Measurements from ENCODE around the gene ENHO.

Gene ENHO

GRCh38 chr9:34507556-34507955 is 15.2 kb downstream of the ENHO start:
- Histone ChIP-seq H2AK5ac (ENCODE audit: low read depth, low read length) (no peak overlapping the region), H3K9ac (ENCODE audit: low read depth, low read length, poor library complexity) (no peak overlapping the region), H3K27me3 (ENCODE audit: control insufficient read depth in 3 of 3, insufficient read depth in 3 of 3, low read depth in 1 of 3, low read length in 3 of 3) (no peaks in the 10 kb centered on the region), H3K4me1 (ENCODE audit: control insufficient read depth in 2 of 2, insufficient read depth in 1 of 2, low read depth in 1 of 2, low read length in 2 of 2) (peaks cover 8 to 25% of the 10 kb centered on the region in 2 donors), H3K36me3 (replicated peaks in 1 of 2; ENCODE audit: control insufficient read depth in 2 of 2, insufficient read depth in 2 of 2, low read length in 2 of 2) (no peaks in the 10 kb centered on the region), H2BK5ac (ENCODE audit: low read length) (no peak overlapping the region), H3K9me3 (replicated peaks in 1 of 2; ENCODE audit: control insufficient read depth in 2 of 2, insufficient read depth in 1 of 2, low read depth in 1 of 2, low read length in 2 of 2) (no peaks in the 10 kb centered on the region), H3K4ac (ENCODE audit: low read length) (no peak overlapping the region), H3K4me2 (ENCODE audit: insufficient read depth, low read length, poor library complexity, severe bottlenecking) (no peak overlapping the region), H3K4me3 (ENCODE audit: low read length in 2 of 2) (no peak overlapping the region), H2BK12ac (ENCODE audit: low read length) (no peak overlapping the region), H3K79me1 (ENCODE audit: low read depth, low read length) (no peaks in the 10 kb centered on the region), H3K18ac (ENCODE audit: low read length) (no peak overlapping the region), H3K23ac (ENCODE audit: low read depth, low read length, poor library complexity) (no peak overlapping the region), H3K27ac (replicated peaks; ENCODE audit: low read length) (no peak overlapping the region), H2BK15ac (ENCODE audit: low read length) (no peak overlapping the region), H4K8ac (ENCODE audit: low read depth, low read length) (no peak overlapping the region), H3K14ac (ENCODE audit: low read length) (no peak overlapping the region), H2AFZ (ENCODE audit: low read length) (no peak overlapping the region), H2BK120ac (ENCODE audit: low read depth, low read length) (no peak overlapping the region), H4K91ac (ENCODE audit: low read depth, low read length, poor library complexity) (no peak overlapping the region)
- no peak for DNase-seq (ENCODE audit: low spot score)
- WGBS, 2 donors (ENCODE audit: extremely low coverage in 2 of 2, insufficient read length in 2 of 2, insufficient replicate concordance in 1 of 2) = no CpG with 5 or more reads among the region's 5 CpGs

- Histone ChIP-seq H3K4me1 (ENCODE audit: control insufficient read depth in 2 of 2, insufficient read depth in 1 of 2, low read depth in 1 of 2, low read length in 2 of 2) (peaks cover 8 to 20% of the 10 kb centered on the region in 2 donors), H2BK120ac (ENCODE audit: low read depth, low read length) (no peak overlapping the region), H3K36me3 (replicated peaks in 1 of 2; ENCODE audit: control insufficient read depth in 2 of 2, insufficient read depth in 2 of 2, low read length in 2 of 2) (no peaks in the 10 kb centered on the region), H2BK15ac (ENCODE audit: low read length) (no peak overlapping the region), H3K27ac (replicated peaks; ENCODE audit: low read length) (no peak overlapping the region), H3K18ac (ENCODE audit: low read length) (peak overlapping the region; percentile 11), H2BK12ac (ENCODE audit: low read length) (no peak overlapping the region), H2AK5ac (ENCODE audit: low read depth, low read length) (no peak overlapping the region), H3K23ac (ENCODE audit: low read depth, low read length, poor library complexity) (peak overlapping the region; percentile 71), H3K4me3 (ENCODE audit: low read length in 2 of 2) (no peak overlapping the region), H3K9ac (ENCODE audit: low read depth, low read length, poor library complexity) (peak overlapping the region; percentile 15), H3K4me2 (ENCODE audit: insufficient read depth, low read length, poor library complexity, severe bottlenecking) (no peak overlapping the region), H4K8ac (ENCODE audit: low read depth, low read length) (no peak overlapping the region), H3K14ac (ENCODE audit: low read length) (no peak overlapping the region), H4K91ac (ENCODE audit: low read depth, low read length, poor library complexity) (no peak overlapping the region), H3K9me3 (replicated peaks in 1 of 2; ENCODE audit: control insufficient read depth in 2 of 2, insufficient read depth in 1 of 2, low read depth in 1 of 2, low read length in 2 of 2) (no peaks in the 10 kb centered on the region), H3K79me1 (ENCODE audit: low read depth, low read length) (no peaks in the 10 kb centered on the region), H2AFZ (ENCODE audit: low read length) (no peak overlapping the region), H3K4ac (ENCODE audit: low read length) (no peak overlapping the region), H2BK5ac (ENCODE audit: low read length) (no peak overlapping the region), H3K27me3 (ENCODE audit: control insufficient read depth in 3 of 3, insufficient read depth in 3 of 3, low read depth in 1 of 3, low read length in 3 of 3) (no peaks in the 10 kb centered on the region)
- DNase-seq (ENCODE audit: low spot score) = no peak
- no CpG with 5 or more reads among the region's 7 CpGs for WGBS, 2 donors (ENCODE audit: extremely low coverage in 2 of 2, insufficient read length in 2 of 2, insufficient replicate concordance in 1 of 2)
Observed at GRCh38 chr9:34506623-34507022, 16.2 kb downstream of the ENHO start.

- Histone ChIP-seq H2BK120ac (ENCODE audit: low read depth, low read length) (no peak overlapping the region), H2AFZ (ENCODE audit: low read length) (no peak overlapping the region), H3K4ac (ENCODE audit: low read length) (no peak overlapping the region), H3K4me3 (ENCODE audit: low read length in 2 of 2) (no peak overlapping the region), H3K4me2 (ENCODE audit: insufficient read depth, low read length, poor library complexity, severe bottlenecking) (no peak overlapping the region), H3K27ac (replicated peaks; ENCODE audit: low read length) (no peak overlapping the region), H3K9me3 (replicated peaks in 1 of 2; ENCODE audit: control insufficient read depth in 2 of 2, insufficient read depth in 1 of 2, low read depth in 1 of 2, low read length in 2 of 2) (no peaks in the 10 kb centered on the region), H3K23ac (ENCODE audit: low read depth, low read length, poor library complexity) (no peak overlapping the region), H2BK12ac (ENCODE audit: low read length) (no peak overlapping the region), H3K79me1 (ENCODE audit: low read depth, low read length) (no peaks in the 10 kb centered on the region), H2AK5ac (ENCODE audit: low read depth, low read length) (no peak overlapping the region), H3K14ac (ENCODE audit: low read length) (no peak overlapping the region), H4K8ac (ENCODE audit: low read depth, low read length) (no peak overlapping the region), H3K36me3 (replicated peaks in 1 of 2; ENCODE audit: control insufficient read depth in 2 of 2, insufficient read depth in 2 of 2, low read length in 2 of 2) (no peaks in the 10 kb centered on the region), H2BK15ac (ENCODE audit: low read length) (no peak overlapping the region), H2BK5ac (ENCODE audit: low read length) (no peak overlapping the region), H4K91ac (ENCODE audit: low read depth, low read length, poor library complexity) (no peak overlapping the region), H3K4me1 (ENCODE audit: control insufficient read depth in 2 of 2, insufficient read depth in 1 of 2, low read depth in 1 of 2, low read length in 2 of 2) (peaks cover 6 to 14% of the 10 kb centered on the region in 2 donors), H3K18ac (ENCODE audit: low read length) (no peak overlapping the region), H3K27me3 (ENCODE audit: control insufficient read depth in 3 of 3, insufficient read depth in 3 of 3, low read depth in 1 of 3, low read length in 3 of 3) (no peaks in the 10 kb centered on the region), H3K9ac (ENCODE audit: low read depth, low read length, poor library complexity) (no peak overlapping the region)
- DNase-seq (ENCODE audit: low spot score) = no peak
- no CpG with 5 or more reads among the region's 5 CpGs for WGBS, 2 donors (ENCODE audit: extremely low coverage in 2 of 2, insufficient read length in 2 of 2, insufficient replicate concordance in 1 of 2)
Observed at GRCh38 chr9:34505370-34506120, 17.2 kb downstream of the ENHO start.

GRCh38 chr9:34503406-34503805 is 19.4 kb downstream of the ENHO start:
- Histone ChIP-seq H3K23ac (ENCODE audit: low read depth, low read length, poor library complexity) (no peak overlapping the region), H3K4ac (ENCODE audit: low read length) (no peak overlapping the region), H3K9ac (ENCODE audit: low read depth, low read length, poor library complexity) (no peak overlapping the region), H3K9me3 (replicated peaks in 1 of 2; ENCODE audit: control insufficient read depth in 2 of 2, insufficient read depth in 1 of 2, low read depth in 1 of 2, low read length in 2 of 2) (no peaks in the 10 kb centered on the region), H3K27ac (replicated peaks; ENCODE audit: low read length) (no peak overlapping the region), H3K27me3 (ENCODE audit: control insufficient read depth in 3 of 3, insufficient read depth in 3 of 3, low read depth in 1 of 3, low read length in 3 of 3) (no peaks in the 10 kb centered on the region), H3K36me3 (replicated peaks in 1 of 2; ENCODE audit: control insufficient read depth in 2 of 2, insufficient read depth in 2 of 2, low read length in 2 of 2) (no peaks in the 10 kb centered on the region), H2BK5ac (ENCODE audit: low read length) (no peak overlapping the region), H2AFZ (ENCODE audit: low read length) (no peak overlapping the region), H3K18ac (ENCODE audit: low read length) (no peak overlapping the region), H2BK120ac (ENCODE audit: low read depth, low read length) (no peak overlapping the region), H3K4me2 (ENCODE audit: insufficient read depth, low read length, poor library complexity, severe bottlenecking) (no peak overlapping the region), H4K8ac (ENCODE audit: low read depth, low read length) (no peak overlapping the region), H3K14ac (ENCODE audit: low read length) (no peak overlapping the region), H3K4me3 (ENCODE audit: low read length in 2 of 2) (no peak overlapping the region), H2BK15ac (ENCODE audit: low read length) (no peak overlapping the region), H2AK5ac (ENCODE audit: low read depth, low read length) (no peak overlapping the region), H2BK12ac (ENCODE audit: low read length) (no peak overlapping the region), H3K79me1 (ENCODE audit: low read depth, low read length) (no peaks in the 10 kb centered on the region), H3K4me1 (ENCODE audit: control insufficient read depth in 2 of 2, insufficient read depth in 1 of 2, low read depth in 1 of 2, low read length in 2 of 2) (peaks cover 0 to 22% of the 10 kb centered on the region in 2 donors), H4K91ac (ENCODE audit: low read depth, low read length, poor library complexity) (no peak overlapping the region)
- no peak for DNase-seq (ENCODE audit: low spot score)
